Tongue (tissue), 3 donors: Measurements from ENCODE around the gene GPBP1L1. TPM values are rescaled to one million over a fixed set of nuclear protein-coding genes. Genes with fewer than 3 reads are reported as not detected.

Experiments
- DNase-seq: peaks from one replicate; pipeline ENCODE4 v3.0.0-alpha.2; 2015
- small RNA-seq: library from RNA; depleted of rRNA; stranded (forward); fragments of <200 nt; gene quantifications from one replicate; pipeline ENCODE3, GENCODE V24; 2014; ENCODE audit warnings: low replicate concordance
- total RNA-seq: library from RNA; depleted of rRNA; stranded (reverse); fragments of >200 nt; gene quantifications from one replicate; pipeline ENCODE4 v1.2.3, GENCODE V29; 2014

GPBP1L1 gene
- total RNA-seq, 1 donor from 2014 or later: 148 TPM

- DNase-seq: no peak
Measured at GRCh38 chr1:45589861-45590260, 96.5 kb downstream of the GPBP1L1 start.

- DNase-seq: no peak
Measured at GRCh38 chr1:45586769-45587168, 99.6 kb downstream of the GPBP1L1 start.

GRCh38 chr1:45585496-45586075, 100.7 kb downstream of the GPBP1L1 start:
- DNase-seq: no peak

GRCh38 chr1:45585110-45585426, 101.3 kb downstream of the GPBP1L1 start:
- DNase-seq: no peak

- peak; percentile 97 for DNase-seq
Measured at GRCh38 chr1:45584351-45585109, 101.8 kb downstream of the GPBP1L1 start.

- peak; percentile 97 for DNase-seq
Measured at GRCh38 chr1:45583666-45584350, 102.5 kb downstream of the GPBP1L1 start, which contains the start of gene NASP. Gene NASP (plus strand): TSS chr1:45584041. CDS start chr1:45584147, 106 bp downstream.

- peak; percentile 99 for DNase-seq
Measured at GRCh38 chr1:45583264-45583665, 103.1 kb downstream of the GPBP1L1 start.

Small RNA genes within 50 kb of the gene (small RNA-seq; reads per million reads assigned to genes)
- gene AL355480.1 (not detected), gene AL355480.2 (not detected), gene AL355480.3 (not detected), gene AL355480.4 (not detected)

Other genes starting within 250 kb of the GPBP1L1 start
- gene TESK2, start 195.4 kb downstream of the GPBP1L1 start, total RNA-seq: 5.5 TPM
- gene CCDC163, start 186.5 kb downstream of the GPBP1L1 start, total RNA-seq: 1.8 TPM
- 1.9 TPM for gene MMACHC, start 186.2 kb downstream of the GPBP1L1 start, total RNA-seq
- 150 TPM for gene PRDX1, start 164.6 kb downstream of the GPBP1L1 start, total RNA-seq
- 88.8 TPM for gene AKR1A1, start 135.7 kb downstream of the GPBP1L1 start, total RNA-seq
- gene NASP, start 102.5 kb downstream of the GPBP1L1 start, total RNA-seq: 66.4 TPM
- gene CCDC17, start 62.5 kb downstream of the GPBP1L1 start, total RNA-seq: not detected
- gene TMEM69, start 1.6 kb upstream of the GPBP1L1 start, total RNA-seq: 9.0 TPM
- 16.6 TPM for gene IPP, start 64.1 kb upstream of the GPBP1L1 start, total RNA-seq
- 68.1 TPM for gene MAST2, start 117.1 kb upstream of the GPBP1L1 start, total RNA-seq